ENCODE results near the gene RNF149. TPM values are rescaled to one million over a fixed set of nuclear protein-coding genes. Genes with fewer than 3 reads are reported as not detected.

Gene RNF149
- total and polyA plus RNA-seq, 2 donors (not counting 3 experiments of a cell fraction or from before 2014, with no cell fraction given), result 31.3 to 66.6 TPM

DNA sequence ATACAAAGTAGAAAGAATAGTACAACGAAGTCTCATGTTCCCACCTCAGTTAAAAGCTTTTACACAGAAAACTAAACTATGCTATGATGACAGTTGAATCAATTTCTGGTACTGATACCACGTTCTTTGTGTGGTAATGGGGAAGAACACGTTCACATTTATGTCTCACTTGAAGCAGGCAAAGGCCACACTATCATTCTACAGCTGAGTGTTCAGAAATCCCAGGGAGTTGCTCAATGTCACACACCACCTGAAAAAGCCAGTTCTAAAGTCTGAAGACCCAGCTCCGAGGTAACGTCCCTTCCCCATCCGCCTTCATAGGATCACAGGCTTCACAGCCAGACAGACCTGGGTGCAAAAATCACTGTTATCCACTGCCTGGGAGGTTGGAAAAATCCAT lies 8.9 kb downstream of the RNF149 start:
- H3K27me3 ChIP-seq (ENCODE audit: control insufficient read depth in 2 of 2, insufficient read depth in 2 of 2, low read length in 2 of 2), result no peaks in the 10 kb centered on the region
- FAIRE-seq (no peak), DNase-seq (ENCODE audit: low read depth, low spot score) (no peak)
- no peak overlapping the region for H2AFZ ChIP-seq (ENCODE audit: low read depth, low read length)
- ChIA-PET POLR2A (interaction anchor here (1.4 kb wide), 1 partner anchor 9 kb away, joined by 3 read pairs; the partner anchor contains the start of gene RNF149), CTCF (interaction anchor here (1.0 to 3.0 kb wide), 4 partner anchors 9 to 120 kb away, joined by 3 to 12 read pairs (median 6); partner anchors contain the start of gene RNF149)
- dilution Hi-C loops (cut with MboI; ENCODE audit: extremely low pct_ligation_motif_present, low sequenced_read_pairs), result no loop called here
- H3K4me1 ChIP-seq (ENCODE audit: control insufficient read depth, extremely low read depth, insufficient read depth, low read length), result peaks cover 30% of the 10 kb centered on the region
- no peaks in the 10 kb centered on the region for H3K9me3 ChIP-seq (replicated peaks; ENCODE audit: control insufficient read depth, insufficient read depth, low read length)
- H3K4me2 ChIP-seq (ENCODE audit: insufficient read depth, low read length), result no peak overlapping the region
- H3K36me3 ChIP-seq (ENCODE audit: control insufficient read depth in 2 of 2, extremely low read depth in 1 of 2, insufficient read depth in 2 of 2, low read length in 2 of 2), result no peaks in the 10 kb centered on the region
- no peak overlapping the region for H3K4me3 ChIP-seq (replicated peaks in 1 of 3; ENCODE audit: insufficient read depth in 1 of 3, low read depth in 1 of 3, low read length in 3 of 3)
- no peak for TF ChIP-seq POLR2AphosphoS5 (IDR thresholded peaks at IDR 0.05; ENCODE audit: insufficient read depth, low read depth, low read length)
- no peak for TF ChIP-seq MYC (IDR thresholded peaks at IDR 0.05; ENCODE audit: low read depth, low read length)
- TF ChIP-seq, protein P1, sequence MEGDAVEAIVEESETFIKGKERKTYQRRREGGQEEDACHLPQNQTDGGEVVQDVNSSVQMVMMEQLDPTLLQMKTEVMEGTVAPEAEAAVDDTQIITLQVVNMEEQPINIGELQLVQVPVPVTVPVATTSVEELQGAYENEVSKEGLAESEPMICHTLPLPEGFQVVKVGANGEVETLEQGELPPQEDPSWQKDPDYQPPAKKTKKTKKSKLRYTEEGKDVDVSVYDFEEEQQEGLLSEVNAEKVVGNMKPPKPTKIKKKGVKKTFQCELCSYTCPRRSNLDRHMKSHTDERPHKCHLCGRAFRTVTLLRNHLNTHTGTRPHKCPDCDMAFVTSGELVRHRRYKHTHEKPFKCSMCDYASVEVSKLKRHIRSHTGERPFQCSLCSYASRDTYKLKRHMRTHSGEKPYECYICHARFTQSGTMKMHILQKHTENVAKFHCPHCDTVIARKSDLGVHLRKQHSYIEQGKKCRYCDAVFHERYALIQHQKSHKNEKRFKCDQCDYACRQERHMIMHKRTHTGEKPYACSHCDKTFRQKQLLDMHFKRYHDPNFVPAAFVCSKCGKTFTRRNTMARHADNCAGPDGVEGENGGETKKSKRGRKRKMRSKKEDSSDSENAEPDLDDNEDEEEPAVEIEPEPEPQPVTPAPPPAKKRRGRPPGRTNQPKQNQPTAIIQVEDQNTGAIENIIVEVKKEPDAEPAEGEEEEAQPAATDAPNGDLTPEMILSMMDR (IDR thresholded peaks at IDR 0.05; ENCODE audit: extremely low read depth in 1 of 2, insufficient read depth in 1 of 2, low read depth in 1 of 2, low read length in 2 of 2), result no peak
- TF ChIP-seq JUN (IDR thresholded peaks at IDR 0.05; ENCODE audit: borderline replicate concordance, insufficient read depth, insufficient read length, low read depth), result no peak
- TF ChIP-seq EZH2 (IDR thresholded peaks at IDR 0.05; ENCODE audit: borderline replicate concordance, low read depth, low read length, severe bottlenecking), result no peak
- no peak for TF ChIP-seq POLR2A (IDR thresholded peaks at IDR 0.05; ENCODE audit: low read depth, low read length)
- TF ChIP-seq GATA2 (IDR thresholded peaks at IDR 0.05; ENCODE audit: insufficient read depth, insufficient read length, low read depth, low read length), result no peak
- TF ChIP-seq, protein P2, sequence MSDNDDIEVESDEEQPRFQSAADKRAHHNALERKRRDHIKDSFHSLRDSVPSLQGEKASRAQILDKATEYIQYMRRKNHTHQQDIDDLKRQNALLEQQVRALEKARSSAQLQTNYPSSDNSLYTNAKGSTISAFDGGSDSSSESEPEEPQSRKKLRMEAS (IDR thresholded peaks at IDR 0.05; ENCODE audit: insufficient read depth, insufficient read length), result no peak
- TF ChIP-seq FOS (IDR thresholded peaks at IDR 0.05; ENCODE audit: borderline replicate concordance, insufficient read depth, low read length), result no peak
- H3K9ac ChIP-seq (replicated peaks; ENCODE audit: extremely low read depth, insufficient read depth, low read length), result no peak overlapping the region
- no TSS peak for BruUV-seq (replicated peaks)
- H3K27ac ChIP-seq (ENCODE audit: insufficient read depth, low read depth, low read length), result no peak overlapping the region
- peaks cover 98% of the 10 kb centered on the region for H3K79me2 ChIP-seq (ENCODE audit: control insufficient read depth, insufficient read depth, low read length)
- no peaks in the 10 kb centered on the region for H3K9me1 ChIP-seq (replicated peaks; ENCODE audit: control insufficient read depth, extremely low read depth, insufficient read depth, low read length)
- intact Hi-C loops (cut with micrococcal nuclease), result no loop called here
- peaks cover 11% of the 10 kb centered on the region for H4K20me1 ChIP-seq (replicated peaks; ENCODE audit: control insufficient read depth, extremely low read depth, insufficient read depth, low read length)

Data from endothelial cell of umbilical vein (primary cell).